ENCODE measurements around the gene POC1A. TPM values are rescaled to one million over a fixed set of nuclear protein-coding genes. Genes with fewer than 3 reads are reported as not detected.
"Not testable (repeated sequence)": the region's sequence is repeated elsewhere in the genome, so short reads cannot be mapped to it uniquely, and the experiment has no call there.

Gene POC1A
- total and polyA plus RNA-seq, 2 of the 4 experiments (the other 2 are of a cell fraction) = 10.6 to 11.5 TPM

- ATAC-seq (ENCODE audit: low read depth); H4K20me1 ChIP-seq (ENCODE audit: insufficient read depth, low read length); CTCF ChIA-PET; H4K91ac ChIP-seq (ENCODE audit: insufficient read depth, low read depth, low read length); POLR2A ChIA-PET (ENCODE audit: unreplicated experiment); H3K23ac ChIP-seq (ENCODE audit: low read depth, low read length); H3K4me2 ChIP-seq (ENCODE audit: low read depth, low read length); H3K9me1 ChIP-seq (ENCODE audit: insufficient read depth, low read length); H3K4me3 ChIP-seq (ENCODE audit: insufficient read depth, low read depth, low read length); H3K9me3 ChIP-seq (ENCODE audit: control insufficient read depth, insufficient read depth, low read length); H2BK120ac ChIP-seq (ENCODE audit: low read depth, low read length); in situ Hi-C loops (cut with MboI; ENCODE audit: low sequenced_read_pairs); H3K27ac ChIP-seq (ENCODE audit: insufficient read depth, low read length); intact Hi-C loops (cut with micrococcal nuclease); H2AFZ ChIP-seq (replicated peaks; ENCODE audit: low read length, poor library complexity); H3K36me3 ChIP-seq (ENCODE audit: control insufficient read depth, insufficient read depth, low read length); dilution Hi-C loops (cut with HindIII; ENCODE audit: low sequenced_read_pairs, unreplicated experiment); H3K14ac ChIP-seq (replicated peaks; ENCODE audit: low read depth, low read length); H3K9ac ChIP-seq (ENCODE audit: low read depth, low read length); H2BK15ac ChIP-seq (ENCODE audit: low read depth, low read length); H2AK5ac ChIP-seq (ENCODE audit: low read depth, low read length); H4K5ac ChIP-seq (ENCODE audit: low read depth, low read length); H3K56ac ChIP-seq (ENCODE audit: extremely low read depth, insufficient read depth, low read length); H3K79me1 ChIP-seq (ENCODE audit: low read depth in 1 of 2, low read length in 2 of 2); H2BK20ac ChIP-seq (ENCODE audit: low read depth, low read length); H3K27me3 ChIP-seq (ENCODE audit: control insufficient read depth, insufficient read depth, low read length); H2AK9ac ChIP-seq (replicated peaks; ENCODE audit: low read depth, low read length, poor library complexity); BruUV-seq (replicated peaks); H3K4ac ChIP-seq (ENCODE audit: low read depth, low read length); H3K18ac ChIP-seq (ENCODE audit: low read depth, low read length); H2BK5ac ChIP-seq (ENCODE audit: low read depth, low read length, poor library complexity, severe bottlenecking); H4K8ac ChIP-seq (ENCODE audit: low read depth in 2 of 2, low read length in 2 of 2); DNase-seq; H3K4me1 ChIP-seq (ENCODE audit: control insufficient read depth, insufficient read depth, low read length): not testable (repeated sequence)
- WGBS, 2 experiments (ENCODE audit: extremely low coverage in 2 of 2, insufficient read length in 1 of 2) = 100% methylated on average over 2 of the region's 6 CpGs; no CpG with 5 or more reads in 1 of the 2 experiments
Observed at GRCh38 chr3:52033748-52034147, 120.5 kb downstream of the POC1A start.

All from IMR-90 (cell line).